GM12872 (cell line): ENCODE data around the gene NFASC.

ENCODE experiments used
- TF ChIP-seq, protein P1 (sequence below): IDR thresholded peaks from 3 replicates; pipeline ENCODE4 v1.5.1; 2011; ENCODE audit warnings: low read depth, mild to moderate bottlenecking, low read length, moderate library complexity; ENCODE audit not compliant: insufficient read depth

NFASC gene

DNA sequence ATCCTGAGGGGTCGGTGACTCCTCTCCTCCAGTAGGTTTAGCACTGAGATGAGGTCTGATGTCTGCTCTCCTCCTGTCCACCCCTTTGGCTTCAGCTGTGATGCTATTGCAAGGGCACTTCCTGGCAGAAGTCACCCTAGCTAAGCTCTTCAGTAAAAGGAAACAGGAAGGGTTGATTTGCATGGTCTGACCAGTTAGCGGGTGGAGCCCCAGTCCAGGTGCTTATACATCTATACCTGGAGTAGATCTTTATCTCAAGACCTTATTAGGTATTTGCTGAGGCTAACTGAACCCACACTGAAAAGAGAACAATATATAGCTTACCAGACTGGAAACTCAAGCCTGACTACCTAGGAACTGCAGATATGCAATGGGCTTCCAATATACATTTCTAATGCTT, 28.9 kb upstream of the NFASC start:
- TF ChIP-seq, protein P1, sequence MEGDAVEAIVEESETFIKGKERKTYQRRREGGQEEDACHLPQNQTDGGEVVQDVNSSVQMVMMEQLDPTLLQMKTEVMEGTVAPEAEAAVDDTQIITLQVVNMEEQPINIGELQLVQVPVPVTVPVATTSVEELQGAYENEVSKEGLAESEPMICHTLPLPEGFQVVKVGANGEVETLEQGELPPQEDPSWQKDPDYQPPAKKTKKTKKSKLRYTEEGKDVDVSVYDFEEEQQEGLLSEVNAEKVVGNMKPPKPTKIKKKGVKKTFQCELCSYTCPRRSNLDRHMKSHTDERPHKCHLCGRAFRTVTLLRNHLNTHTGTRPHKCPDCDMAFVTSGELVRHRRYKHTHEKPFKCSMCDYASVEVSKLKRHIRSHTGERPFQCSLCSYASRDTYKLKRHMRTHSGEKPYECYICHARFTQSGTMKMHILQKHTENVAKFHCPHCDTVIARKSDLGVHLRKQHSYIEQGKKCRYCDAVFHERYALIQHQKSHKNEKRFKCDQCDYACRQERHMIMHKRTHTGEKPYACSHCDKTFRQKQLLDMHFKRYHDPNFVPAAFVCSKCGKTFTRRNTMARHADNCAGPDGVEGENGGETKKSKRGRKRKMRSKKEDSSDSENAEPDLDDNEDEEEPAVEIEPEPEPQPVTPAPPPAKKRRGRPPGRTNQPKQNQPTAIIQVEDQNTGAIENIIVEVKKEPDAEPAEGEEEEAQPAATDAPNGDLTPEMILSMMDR = no peak

DNA sequence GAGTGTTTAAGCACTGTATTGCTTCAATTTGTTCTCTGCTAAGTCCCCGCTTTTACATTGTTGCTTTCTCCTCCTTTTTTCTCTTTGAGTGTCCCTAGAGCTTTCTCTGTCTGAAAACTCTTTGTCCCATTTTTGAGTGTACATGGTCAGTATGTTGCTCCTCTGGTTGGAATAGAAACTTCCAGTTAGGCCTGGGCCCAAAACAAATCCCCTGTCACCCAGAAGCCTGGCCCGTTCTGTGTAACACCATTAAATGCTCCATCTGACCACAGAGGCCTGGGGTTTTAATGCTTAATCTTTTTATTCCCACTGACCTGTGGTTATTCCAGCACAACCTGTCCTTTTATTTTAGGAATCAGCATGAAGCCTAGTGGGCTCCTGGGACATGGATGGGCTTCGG, 28.3 kb upstream of the NFASC start:
- TF ChIP-seq, protein P1 = no peak

DNA sequence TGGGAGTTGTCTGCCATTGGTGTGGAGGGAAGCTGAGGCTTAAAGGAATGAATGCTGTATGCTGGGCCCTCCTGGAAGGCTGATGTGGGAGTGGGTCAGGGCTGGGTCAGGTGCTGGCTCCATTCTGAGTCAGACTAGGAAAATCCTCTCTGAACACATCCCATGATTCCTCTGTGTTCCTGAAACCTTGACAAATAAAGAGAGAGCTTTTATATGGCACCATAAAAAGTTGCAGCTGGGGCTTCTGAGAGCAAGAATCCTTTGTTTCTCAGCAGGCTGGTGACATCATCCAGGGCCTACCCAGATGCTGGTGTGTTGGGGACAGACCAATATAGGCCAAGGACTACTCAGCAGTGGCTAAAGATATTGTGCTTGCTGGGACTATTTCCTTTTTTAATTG, 27.8 kb upstream of the NFASC start:
- TF ChIP-seq, protein P1 = no peak

DNA sequence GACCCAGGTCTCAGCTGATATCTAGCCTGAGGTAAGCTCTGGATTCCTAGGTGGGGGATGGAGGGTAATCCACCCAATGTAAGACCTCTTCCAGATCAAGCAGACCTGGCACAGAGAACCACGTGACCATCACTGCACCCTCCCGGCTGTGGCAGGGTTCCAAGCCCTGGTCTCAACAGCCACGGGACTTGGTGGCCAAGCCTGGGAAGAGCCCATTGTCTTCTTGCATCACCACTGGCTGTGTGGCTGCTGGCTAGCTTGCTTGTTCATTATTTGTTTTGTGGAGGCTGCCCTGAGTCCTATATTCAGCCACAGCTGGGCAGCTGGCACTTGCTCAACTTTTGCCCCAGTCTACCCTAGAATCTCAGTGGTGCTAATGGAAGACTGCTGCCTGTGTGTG, 24.1 kb upstream of the NFASC start:
- TF ChIP-seq, protein P1 = no peak

DNA sequence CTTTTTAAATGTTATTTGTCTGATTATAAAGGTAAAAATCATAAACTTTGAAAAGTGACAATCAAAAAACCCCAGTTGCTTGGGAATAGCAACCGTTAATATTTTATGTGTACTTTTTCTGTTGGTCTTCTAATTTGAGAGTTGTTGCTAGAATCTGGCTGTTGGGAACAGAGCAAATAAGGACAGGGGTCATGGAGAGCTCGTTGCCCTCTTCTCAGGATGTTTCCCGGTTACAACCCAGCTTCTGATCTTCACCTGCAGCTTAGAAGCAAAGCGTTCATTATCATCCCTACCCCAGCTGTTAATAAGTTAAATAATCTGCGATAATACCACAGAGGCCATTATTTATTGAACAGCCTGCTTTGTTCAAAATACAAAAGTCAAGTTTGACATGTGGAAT, 22.1 kb upstream of the NFASC start:
- TF ChIP-seq, protein P1 = no peak

DNA sequence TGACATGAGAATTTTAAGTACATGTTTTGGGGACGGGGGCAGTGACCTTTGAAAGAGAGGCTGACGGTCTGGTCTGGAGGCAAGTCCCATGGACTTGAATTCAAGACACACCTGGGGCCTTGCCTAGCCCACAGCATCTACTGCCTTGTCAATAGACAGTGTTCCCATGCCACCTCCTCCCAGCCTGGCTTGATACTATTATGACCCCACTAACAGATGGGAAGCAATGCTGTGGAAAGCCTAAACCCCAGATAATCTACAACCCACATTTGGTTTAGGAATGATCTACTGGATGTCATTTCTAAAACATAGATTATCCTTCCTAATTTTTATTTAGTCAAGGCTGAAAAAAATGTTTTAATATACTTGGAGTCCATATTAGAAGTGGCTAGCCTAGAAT, 17.8 kb upstream of the NFASC start:
- TF ChIP-seq, protein P1 = no peak

DNA sequence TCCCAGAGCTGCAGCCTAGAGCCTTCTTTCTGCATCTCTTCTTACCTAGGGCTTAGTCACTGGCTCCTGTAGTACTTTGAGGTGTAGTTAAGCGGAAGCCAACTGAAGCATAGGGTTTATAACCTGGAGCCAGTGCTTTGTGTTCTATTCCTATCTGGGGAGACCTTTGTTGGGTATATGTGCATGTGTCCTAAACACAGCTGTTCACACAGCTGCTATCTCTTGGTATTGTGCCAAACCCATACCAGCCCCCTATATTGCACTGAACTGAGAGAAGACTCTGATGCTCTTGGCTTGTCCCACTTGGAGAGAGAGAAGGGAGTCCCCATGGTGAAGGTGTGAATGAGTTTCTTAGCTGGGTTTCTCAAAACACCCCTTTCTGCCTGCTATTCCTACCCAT, 17.2 kb upstream of the NFASC start:
- TF ChIP-seq, protein P1 = no peak

DNA sequence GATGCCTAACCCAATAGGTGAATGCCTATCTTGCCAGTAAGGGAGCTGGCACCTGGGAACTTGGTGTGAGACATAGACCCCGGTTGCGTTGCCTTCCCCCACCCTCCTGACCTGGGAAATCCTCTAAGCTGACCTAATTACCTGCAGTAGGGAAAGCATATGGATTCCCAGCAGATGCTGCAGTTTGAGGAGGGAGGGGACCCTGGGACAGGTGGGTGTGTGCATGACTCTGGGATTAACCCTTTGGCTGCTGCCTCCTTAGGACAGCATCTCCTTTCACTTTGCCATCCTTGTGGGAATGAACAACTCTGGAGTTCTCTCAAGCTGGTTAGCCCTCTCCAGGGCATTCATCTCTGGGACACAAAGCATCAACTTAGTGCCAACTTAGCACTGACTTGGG, 16.4 kb upstream of the NFASC start:
- TF ChIP-seq, protein P1 = no peak
